Stimulated activated CD8-positive, alpha-beta memory T cell treated with anti-CD3 and anti-CD28 coated beads, Interleukin-12 subunit alpha, Interleukin-12 subunit beta, amount 100 ng/mL, for 24 hours (primary cell): ENCODE measurements around the gene KCTD3.

Experiments
- DNase-seq: peaks from one replicate; pipeline ENCODE4 v3.0.0-alpha.2; 2020; ENCODE audit errors: extremely low read depth

The KCTD3 gene

DNA sequence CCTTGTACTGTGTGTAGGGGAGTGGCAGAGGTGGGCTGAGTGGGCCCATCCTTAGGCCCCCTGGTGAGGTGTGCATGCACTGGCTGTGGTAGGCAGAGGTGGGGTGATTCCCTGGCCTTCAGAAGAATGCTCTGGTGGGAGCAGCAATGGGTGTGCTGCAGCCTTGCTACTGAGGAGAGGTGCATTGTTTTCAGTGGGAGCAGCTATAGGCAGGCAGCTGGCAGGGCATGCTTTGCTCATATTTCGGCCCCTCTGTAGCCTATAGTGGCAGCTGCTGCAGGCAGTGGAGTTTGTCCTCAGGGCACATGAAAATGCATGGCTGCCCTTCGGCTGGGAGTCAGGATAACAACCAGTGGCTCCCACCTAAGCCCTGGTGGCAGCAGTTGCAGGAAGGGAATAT is 10.1 kb upstream of the KCTD3 start:
- DNase-seq: no peak

GRCh38 chr1:215557504-215557903 is 9.6 kb upstream of the KCTD3 start:
- no peak for DNase-seq

- DNase-seq: no peak
Measured at GRCh38 chr1:215557992-215558626, 9.0 kb upstream of the KCTD3 start.

DNA sequence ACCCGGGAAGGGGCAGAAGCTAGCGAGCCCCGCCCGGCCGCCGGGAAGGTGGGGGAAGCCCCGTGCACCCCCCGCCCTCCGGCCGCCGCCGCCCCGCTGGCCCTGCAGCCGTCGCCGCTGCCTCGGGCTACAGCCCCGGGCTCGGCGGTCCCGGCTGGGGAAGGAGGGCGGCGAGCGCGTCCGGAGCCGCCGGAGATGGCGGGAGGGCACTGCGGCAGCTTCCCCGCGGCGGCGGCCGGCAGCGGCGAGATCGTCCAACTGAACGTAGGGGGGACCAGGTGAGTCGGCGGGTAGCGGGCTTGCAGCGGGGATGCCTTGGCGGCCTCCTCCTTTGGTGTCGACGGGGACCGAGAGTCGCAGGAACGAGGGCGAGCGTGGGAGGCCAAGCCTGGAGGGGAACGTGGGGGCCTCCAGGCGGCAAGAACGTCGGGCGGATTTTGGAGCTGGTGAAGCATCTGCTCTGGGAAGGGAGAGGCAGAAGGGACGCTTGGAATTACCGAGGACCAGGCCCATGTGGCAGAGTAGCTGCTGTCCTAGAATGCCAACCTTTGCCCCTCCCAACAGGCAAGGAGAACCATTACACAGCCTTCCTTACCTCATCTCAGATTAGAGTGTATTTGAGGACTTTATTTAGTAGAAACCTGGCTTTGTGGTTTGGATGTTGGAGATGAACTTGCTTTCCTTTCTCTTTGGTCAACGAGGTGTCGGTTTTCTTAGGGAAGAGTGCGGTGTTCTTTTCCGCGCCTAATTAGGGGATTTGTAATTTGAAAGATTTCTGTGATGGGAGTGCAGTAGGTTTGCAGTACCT is 591 bp downstream of the KCTD3 start:
- no peak for DNase-seq

GRCh38 chr1:215568299-215568692 is 1.2 kb downstream of the KCTD3 start:
- DNase-seq: no peak

- DNase-seq: no peak
Measured at GRCh38 chr1:215569986-215570824, 3.1 kb downstream of the KCTD3 start.

DNA sequence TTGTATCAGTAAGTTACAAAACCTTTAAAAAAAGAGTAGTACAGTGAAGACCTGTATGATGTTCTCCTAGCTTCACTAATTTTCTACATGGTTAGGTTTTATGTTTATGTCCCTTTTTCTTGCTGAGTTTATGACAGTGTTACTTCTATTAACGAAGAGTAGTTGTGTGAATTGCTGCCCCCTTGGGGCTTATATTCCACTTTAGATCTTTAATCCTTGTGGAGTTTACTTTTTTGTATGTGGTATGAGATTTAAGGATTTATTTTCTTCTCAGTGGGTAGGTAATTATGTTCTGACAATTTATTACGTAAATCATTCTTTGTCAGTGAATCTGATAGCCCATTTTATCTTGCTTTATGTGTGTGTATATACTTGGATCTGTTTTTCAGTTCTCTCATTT is 14.8 kb downstream of the KCTD3 start:
- DNase-seq: no peak

- no peak for DNase-seq
Measured at GRCh38 chr1:215583185-215583749, 16.2 kb downstream of the KCTD3 start.

- no peak for DNase-seq
Measured at GRCh38 chr1:215584389-215584788, 17.3 kb downstream of the KCTD3 start.

DNA sequence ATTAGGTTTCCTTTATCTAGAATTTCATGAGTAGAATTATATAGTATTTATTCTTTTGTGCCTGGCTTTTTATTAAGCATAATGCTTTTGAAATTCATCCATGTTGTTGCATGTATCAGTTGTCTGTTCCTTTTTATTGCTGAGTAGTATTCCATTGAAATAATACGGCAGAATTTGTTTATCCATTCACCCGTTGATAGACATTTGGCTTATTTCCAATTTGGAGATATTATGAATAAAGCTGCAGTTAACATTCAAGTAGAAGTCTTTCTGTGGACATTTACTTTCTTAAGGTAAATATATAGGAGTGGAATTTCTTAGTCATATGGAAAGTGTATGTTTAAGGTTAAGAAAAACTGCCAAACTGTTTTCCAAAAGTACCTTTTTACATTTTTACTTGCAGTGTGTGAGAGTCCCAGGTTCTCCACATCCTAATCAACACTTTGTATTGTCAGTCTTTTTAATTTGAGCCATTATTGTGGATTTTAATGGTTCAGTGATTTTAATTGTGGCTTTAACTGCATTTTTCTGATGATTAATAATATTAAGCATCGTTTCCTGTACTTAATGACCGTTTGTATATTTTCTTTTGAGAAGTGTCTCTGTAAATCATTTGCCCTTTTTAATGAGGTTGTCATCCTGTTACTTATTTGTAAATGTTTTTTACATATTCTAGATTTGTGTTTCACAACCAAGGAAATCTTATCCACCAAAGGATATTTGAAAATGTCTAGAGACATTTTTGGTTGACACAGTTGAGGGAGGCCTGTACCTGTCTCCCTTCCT is 22.7 kb downstream of the KCTD3 start:
- DNase-seq: no peak

DNA sequence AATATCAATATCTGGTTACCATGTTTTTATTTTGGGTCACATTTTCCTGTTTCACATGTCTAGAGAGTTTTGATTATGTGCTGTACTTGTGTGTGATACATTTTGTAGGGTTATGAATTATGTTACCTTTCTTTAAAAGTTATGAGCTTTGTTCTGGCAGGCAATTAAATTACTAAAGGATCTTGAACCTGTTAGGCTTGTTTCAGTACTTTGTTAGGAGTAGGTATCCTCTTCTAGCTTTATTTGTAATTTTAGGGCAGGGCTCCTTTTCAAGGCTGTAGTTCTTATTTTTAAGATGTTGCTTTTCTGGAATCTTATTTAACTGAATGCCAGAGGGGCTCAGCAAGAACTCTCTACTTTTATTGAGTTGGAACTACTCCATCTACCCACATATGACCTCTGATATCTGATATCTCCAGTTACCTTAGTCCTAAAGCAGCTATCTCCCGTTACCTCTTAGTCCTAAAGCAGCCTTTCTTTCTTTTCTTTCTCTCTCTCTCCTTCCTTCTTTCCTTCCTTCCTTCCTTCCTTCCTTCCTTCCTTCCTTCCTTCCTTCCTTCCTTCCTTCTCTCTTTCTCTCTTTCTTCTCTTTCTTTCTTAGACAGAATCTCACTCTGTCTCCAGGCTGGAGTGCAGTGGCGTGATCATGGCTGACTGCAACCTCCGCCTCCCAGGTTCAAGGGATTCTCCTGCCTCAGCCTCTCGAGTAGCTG is 23.8 kb downstream of the KCTD3 start:
- DNase-seq: no peak

DNA sequence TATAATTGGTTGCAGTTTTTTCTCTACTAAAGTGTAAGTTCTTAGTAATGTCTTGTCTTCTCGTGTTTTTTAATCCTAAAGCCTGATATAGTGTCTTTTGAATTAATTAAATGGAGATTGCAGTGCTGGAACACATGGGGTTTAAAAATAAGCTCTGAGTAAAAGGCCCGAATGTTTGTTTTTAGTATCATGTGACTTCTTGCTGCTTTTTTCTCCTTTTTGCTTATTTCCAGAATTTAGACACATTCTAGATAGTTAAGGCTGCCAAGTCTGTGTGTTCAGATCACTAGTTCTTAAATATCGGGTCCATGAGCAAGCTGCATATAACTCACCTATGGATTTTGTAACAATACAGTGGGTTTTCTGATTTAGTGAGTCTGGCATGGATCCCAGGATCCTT is 27.5 kb downstream of the KCTD3 start:
- DNase-seq: no peak

GRCh38 chr1:215595231-215595630 is 28.1 kb downstream of the KCTD3 start:
- DNase-seq: no peak

DNA sequence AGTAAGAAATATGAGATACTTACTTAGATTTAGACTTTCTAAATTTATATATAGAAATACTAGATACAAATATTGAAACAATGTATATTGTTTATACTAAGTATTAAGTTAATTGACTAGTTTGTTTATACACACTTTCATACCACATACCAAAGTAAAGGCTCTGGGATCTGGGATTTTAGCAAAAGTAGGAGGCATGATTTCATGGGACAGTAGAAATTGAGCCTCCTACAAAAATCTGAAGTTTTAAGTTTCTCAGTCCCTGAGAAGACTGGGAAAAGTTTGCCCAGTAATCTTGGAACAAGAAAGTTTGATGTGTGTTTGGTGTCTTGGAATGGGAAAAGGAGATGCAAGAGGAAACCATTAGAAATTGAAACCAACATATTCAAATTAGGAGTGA is 30.9 kb downstream of the KCTD3 start:
- DNase-seq: no peak

GRCh38 chr1:215599418-215600074 is 32.4 kb downstream of the KCTD3 start:
- DNase-seq: no peak

DNA sequence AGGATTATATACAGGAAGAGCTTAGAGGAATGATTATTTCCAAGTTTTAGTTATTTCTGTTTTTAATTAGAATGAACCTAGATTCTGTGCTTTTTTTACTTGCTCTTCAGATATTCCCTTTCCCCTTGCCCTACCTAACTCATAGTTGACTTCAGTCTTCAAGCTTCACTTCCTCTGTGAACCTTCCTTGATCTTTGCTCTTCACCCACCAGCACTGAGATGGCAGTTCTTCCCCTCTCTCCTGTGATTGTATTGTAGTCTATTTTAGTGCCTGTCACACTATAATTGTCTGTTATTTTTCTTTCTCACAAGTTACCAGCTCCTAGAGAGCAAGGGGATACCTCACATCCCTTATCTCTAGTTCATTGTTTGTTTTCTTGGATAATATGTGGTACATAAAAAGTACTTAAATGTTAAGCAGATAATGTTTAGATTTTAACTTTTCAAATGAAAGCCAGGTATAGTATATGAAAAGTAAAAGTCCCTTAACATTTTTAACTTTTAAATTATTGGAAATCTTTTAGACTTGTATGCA is 33.2 kb downstream of the KCTD3 start:
- DNase-seq: no peak

- no peak for DNase-seq
Measured at GRCh38 chr1:215600867-215601266, 33.8 kb downstream of the KCTD3 start.

DNA sequence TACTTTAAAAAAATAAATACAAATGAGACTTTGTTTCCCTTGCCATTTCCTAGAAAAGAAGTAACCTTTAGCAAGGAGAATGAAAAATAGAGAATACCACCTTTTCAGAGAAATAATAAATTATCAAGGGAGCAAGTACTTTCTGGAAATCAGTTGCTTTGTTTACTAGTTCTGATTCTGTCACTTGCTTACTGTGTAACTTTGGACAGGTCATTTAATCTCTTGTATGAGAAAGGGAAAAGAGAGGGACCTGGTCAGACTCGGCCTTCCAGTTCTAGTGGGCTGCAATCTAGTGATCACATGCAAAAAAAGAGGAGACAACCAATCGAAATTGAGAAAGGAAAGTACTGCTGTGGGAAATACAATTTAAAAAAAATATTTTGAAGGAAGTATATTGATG is 34.2 kb downstream of the KCTD3 start:
- DNase-seq: no peak

- DNase-seq: no peak
Measured at GRCh38 chr1:215603319-215603718, 36.2 kb downstream of the KCTD3 start.

GRCh38 chr1:215605011-215605621 is 38.0 kb downstream of the KCTD3 start:
- no peak for DNase-seq
